GM21528 (cell line): ENCODE results near the gene ARHGAP11A.
A peak's percentile ranks its signal among the peaks of the same experiment; 100 is the strongest.
"Not testable (repeated sequence)": the region's sequence is repeated elsewhere in the genome, so short reads cannot be mapped to it uniquely, and the experiment has no call there.

Experiments used
- ATAC-seq: cut with Tn5 transposase; IDR thresholded peaks from one replicate; pipeline ENCODE4 v1.9.1; 2021; ENCODE audit warnings: mild to moderate bottlenecking, moderate library complexity; ENCODE audit not compliant: unreplicated experiment, low FRiP score

The ARHGAP11A gene

GRCh38 chr15:32615051-32615870 lies at the start of gene ARHGAP11A:
ARHGAP11A (plus strand) TSS chr15:32615504; CDS start chr15:32616212, 708 bp downstream.
- ATAC-seq = peak; percentile 76

- ATAC-seq = not testable (repeated sequence)
These were observed 46.3 kb upstream of the ARHGAP11A start for GRCh38 chr15:32568988-32569387.

GRCh38 chr15:32578482-32578881 lies 36.8 kb upstream of the ARHGAP11A start:
- ATAC-seq = not testable (repeated sequence)

- not testable (repeated sequence) for ATAC-seq
These were observed 29.5 kb upstream of the ARHGAP11A start for GRCh38 chr15:32585844-32586243.

- not testable (repeated sequence) for ATAC-seq
These were observed 22.2 kb upstream of the ARHGAP11A start, which contains the start of gene GOLGA8N for GRCh38 chr15:32593151-32593550. GOLGA8N (plus strand) TSS chr15:32593456.

GRCh38 chr15:32609518-32609917 lies 5.8 kb upstream of the ARHGAP11A start:
- ATAC-seq = not testable (repeated sequence)

GRCh38 chr15:32610719-32611118 lies 4.6 kb upstream of the ARHGAP11A start:
- ATAC-seq = not testable (repeated sequence)

- ATAC-seq = peak; percentile 32
These were observed 623 bp upstream of the ARHGAP11A start for GRCh38 chr15:32614712-32615050.

GRCh38 chr15:32615871-32616426 lies 645 bp downstream of the ARHGAP11A start:
- peak; percentile 11 for ATAC-seq

GRCh38 chr15:32636410-32636809 lies 21.1 kb downstream of the ARHGAP11A start:
- no peak for ATAC-seq

- ATAC-seq = peak; percentile 47
These were observed 21.7 kb downstream of the ARHGAP11A start for GRCh38 chr15:32636908-32637567.

GRCh38 chr15:32637704-32638103 lies 22.4 kb downstream of the ARHGAP11A start:
- no peak for ATAC-seq

- ATAC-seq = no peak
These were observed 26.3 kb downstream of the ARHGAP11A start, which contains the start of gene SCG5 for GRCh38 chr15:32641517-32642059. SCG5 (plus strand) TSS chr15:32641710; CDS start chr15:32643593, 1,883 bp downstream.

- no peak for ATAC-seq
These were observed 27.5 kb downstream of the ARHGAP11A start for GRCh38 chr15:32642667-32643435.

GRCh38 chr15:32643907-32644445 lies 28.7 kb downstream of the ARHGAP11A start:
- ATAC-seq = no peak

GRCh38 chr15:32646291-32646690 lies 31.0 kb downstream of the ARHGAP11A start:
- ATAC-seq = no peak

- ATAC-seq = no peak
These were observed 34.0 kb downstream of the ARHGAP11A start for GRCh38 chr15:32649342-32649741.

- ATAC-seq = peak; percentile 67
These were observed 36.0 kb downstream of the ARHGAP11A start for GRCh38 chr15:32651229-32651837.

- no peak for ATAC-seq
These were observed 36.9 kb downstream of the ARHGAP11A start for GRCh38 chr15:32652178-32652577.
